Measurements from ENCODE around the gene CAMK1D.

DNA sequence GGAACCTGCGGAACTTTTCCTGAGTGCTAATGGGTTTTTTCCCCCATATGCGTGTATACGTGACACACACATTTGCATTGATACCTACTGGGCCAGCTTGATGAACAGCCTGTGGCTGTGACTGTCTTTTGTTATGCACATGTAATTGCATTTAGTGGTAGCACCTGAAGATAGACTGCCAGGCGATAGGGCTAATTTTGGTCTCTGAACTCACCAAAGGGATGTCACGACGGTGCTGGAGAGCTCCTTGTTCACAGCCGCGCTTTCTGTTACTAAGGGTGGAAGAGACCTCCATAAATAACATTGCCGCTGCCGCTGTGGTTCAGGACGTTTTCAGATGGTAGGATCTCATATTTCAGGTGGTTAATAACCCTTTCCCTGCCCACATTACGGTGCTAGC, 133.2 kb downstream of the CAMK1D start:
- TF ChIP-seq, protein P1, sequence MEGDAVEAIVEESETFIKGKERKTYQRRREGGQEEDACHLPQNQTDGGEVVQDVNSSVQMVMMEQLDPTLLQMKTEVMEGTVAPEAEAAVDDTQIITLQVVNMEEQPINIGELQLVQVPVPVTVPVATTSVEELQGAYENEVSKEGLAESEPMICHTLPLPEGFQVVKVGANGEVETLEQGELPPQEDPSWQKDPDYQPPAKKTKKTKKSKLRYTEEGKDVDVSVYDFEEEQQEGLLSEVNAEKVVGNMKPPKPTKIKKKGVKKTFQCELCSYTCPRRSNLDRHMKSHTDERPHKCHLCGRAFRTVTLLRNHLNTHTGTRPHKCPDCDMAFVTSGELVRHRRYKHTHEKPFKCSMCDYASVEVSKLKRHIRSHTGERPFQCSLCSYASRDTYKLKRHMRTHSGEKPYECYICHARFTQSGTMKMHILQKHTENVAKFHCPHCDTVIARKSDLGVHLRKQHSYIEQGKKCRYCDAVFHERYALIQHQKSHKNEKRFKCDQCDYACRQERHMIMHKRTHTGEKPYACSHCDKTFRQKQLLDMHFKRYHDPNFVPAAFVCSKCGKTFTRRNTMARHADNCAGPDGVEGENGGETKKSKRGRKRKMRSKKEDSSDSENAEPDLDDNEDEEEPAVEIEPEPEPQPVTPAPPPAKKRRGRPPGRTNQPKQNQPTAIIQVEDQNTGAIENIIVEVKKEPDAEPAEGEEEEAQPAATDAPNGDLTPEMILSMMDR (IDR thresholded peaks at IDR 0.05; ENCODE audit: low read length) = no peak
- no peak for TF ChIP-seq EZH2 (IDR thresholded peaks at IDR 0.05; ENCODE audit: borderline replicate concordance, low read length)
